Endothelial cell of umbilical vein (primary cell): Measurements from ENCODE around the gene CDK15. TPM values are rescaled to one million over a fixed set of nuclear protein-coding genes. Genes with fewer than 3 reads are reported as not detected.

Source experiments
- BruUV-seq: library from RNA; stranded (reverse); fragments of 400-500 nt; replicated peaks from 2 replicates; lab custom pipeline; 2021; lab: Mats Ljungman, UMichigan
- CTCF ChIA-PET: fragments of 300-600, 350-600 bp; sonication (Branson Sonifier 250); formaldehyde crosslinking; loops from one replicate; lab custom pipeline; 2021; ENCODE audit warnings: antibody characterized with exemption, inconsistent platforms; lab: Charles Lee
- POLR2A ChIA-PET: fragments of 300-600, 350-600 bp; sonication (Branson Sonifier 250); formaldehyde crosslinking; loops from one replicate; lab custom pipeline; 2021; ENCODE audit warnings: antibody characterized with exemption, inconsistent platforms; lab: Charles Lee
- DNase-seq: peaks from one replicate; pipeline ENCODE4 v3.0.0-alpha.2; 2011; ENCODE audit warnings: low read depth, low spot score
- FAIRE-seq: peaks from 2 replicates; lab custom pipeline; 2011; peaks lifted over from hg19 to GRCh38; lab: Jason Lieb, UNC
- H2AFZ ChIP-seq: 2 replicates; pipeline ENCODE4 v1.6.0; 2012; ENCODE audit warnings: low read depth, low read length, control low read depth, inconsistent platforms
- H3K27ac ChIP-seq: 2 replicates; pipeline ENCODE4 v1.5.1; 2011; ENCODE audit warnings: low read depth, mild to moderate bottlenecking, control low read depth, low read length, moderate library complexity; ENCODE audit not compliant: insufficient read depth
- H3K27me3 ChIP-seq, 2 experiments: 2 replicates each; pipeline versions ENCODE4 v1.6.0 to v1.6.1; 2011; ENCODE audit warnings: low read length in 2 of 2, mixed read lengths in 1 of 2; ENCODE audit not compliant: control insufficient read depth in 2 of 2, insufficient read depth in 2 of 2
- H3K36me3 ChIP-seq, 2 experiments: 2 replicates in 1 of 2; 3 replicates in 1 of 2; pipeline ENCODE4 v1.5.1; 2011; ENCODE audit warnings: low read length in 2 of 2, mild to moderate bottlenecking in 1 of 2, moderate library complexity in 1 of 2; ENCODE audit not compliant: control insufficient read depth in 2 of 2, insufficient read depth in 2 of 2; ENCODE audit errors: extremely low read depth in 1 of 2
- H3K4me1 ChIP-seq: 3 replicates; pipeline ENCODE4 v1.5.1; 2011; ENCODE audit warnings: mild to moderate bottlenecking, low read length; ENCODE audit not compliant: control insufficient read depth, insufficient read depth; ENCODE audit errors: extremely low read depth
- H3K4me2 ChIP-seq: 2 replicates; pipeline ENCODE4 v1.6.1; 2011; ENCODE audit warnings: low read length, control low read depth, mixed read lengths; ENCODE audit not compliant: insufficient read depth
- H3K4me3 ChIP-seq, 3 experiments: fragments of 200-600 bp in 1 of 3; sonication (generic), shearing (Covaris generic) in 1 of 3; replicated peaks in 1 of 3; 2 replicates each; pipeline ENCODE4 v1.5.1; 2011 to 2016; ENCODE audit warnings: control low read depth in 3 of 3, low read length in 3 of 3, mild to moderate bottlenecking in 2 of 3, inconsistent platforms in 1 of 3, low read depth in 1 of 3, moderate library complexity in 1 of 3; ENCODE audit not compliant: insufficient read depth in 1 of 3
- H3K79me2 ChIP-seq: 2 replicates; pipeline ENCODE4 v1.6.0; 2012; ENCODE audit warnings: low read length, inconsistent platforms; ENCODE audit not compliant: control insufficient read depth, insufficient read depth
- H3K9ac ChIP-seq: replicated peaks from 2 replicates; pipeline ENCODE3; 2011; ENCODE audit warnings: low read length, control low read depth; ENCODE audit not compliant: insufficient read depth; ENCODE audit errors: extremely low read depth
- H3K9me1 ChIP-seq: replicated peaks from 3 replicates; pipeline ENCODE4 v1.6.0; 2011; ENCODE audit warnings: mild to moderate bottlenecking, low read length; ENCODE audit not compliant: control insufficient read depth, insufficient read depth; ENCODE audit errors: extremely low read depth
- H3K9me3 ChIP-seq: replicated peaks from 2 replicates; pipeline ENCODE4 v1.5.1; 2012; ENCODE audit warnings: low read length, inconsistent platforms; ENCODE audit not compliant: control insufficient read depth, insufficient read depth
- H4K20me1 ChIP-seq: replicated peaks from 2 replicates; pipeline ENCODE3; 2011; ENCODE audit warnings: mild to moderate bottlenecking, low read length; ENCODE audit not compliant: control insufficient read depth, insufficient read depth; ENCODE audit errors: extremely low read depth
- CTCF ChIP-seq, 2 donors: IDR thresholded peaks; 1 replicate in 1 of 2; 2 replicates in 1 of 2; pipeline ENCODE4 v1.5.1; 2011; ENCODE audit warnings: low read length in 2 of 2, mild to moderate bottlenecking in 2 of 2, moderate library complexity in 2 of 2, control low read depth in 1 of 2, inconsistent platforms in 1 of 2, low read depth in 1 of 2; ENCODE audit not compliant: insufficient read depth in 1 of 2; ENCODE audit errors: extremely low read depth in 1 of 2
- EZH2 ChIP-seq: IDR thresholded peaks from 2 replicates; pipeline ENCODE4 v1.6.1; 2012; ENCODE audit warnings: borderline replicate concordance, low read depth, mild to moderate bottlenecking, moderate library complexity, low read length, inconsistent platforms; ENCODE audit not compliant: severe bottlenecking
- FOS ChIP-seq: IDR thresholded peaks from 2 replicates; pipeline ENCODE4 v1.6.1; 2011; ENCODE audit warnings: mild to moderate bottlenecking, low read length, moderate library complexity, borderline replicate concordance; ENCODE audit not compliant: insufficient read depth
- GATA2 ChIP-seq: IDR thresholded peaks from 2 replicates; pipeline ENCODE4 v1.7.0; 2011; ENCODE audit warnings: low read depth, mild to moderate bottlenecking, moderate library complexity, mixed read lengths, low read length; ENCODE audit not compliant: insufficient read length, insufficient read depth
- JUN ChIP-seq: IDR thresholded peaks from 2 replicates; pipeline ENCODE4 v1.6.1; 2011; ENCODE audit warnings: borderline replicate concordance, low read depth; ENCODE audit not compliant: insufficient read length, insufficient read depth
- MAX ChIP-seq: IDR thresholded peaks from 2 replicates; pipeline ENCODE4 v1.6.1; 2011; ENCODE audit not compliant: insufficient read depth, insufficient read length
- MYC ChIP-seq: IDR thresholded peaks from one replicate; pipeline ENCODE4 v1.6.1; 2011; ENCODE audit warnings: mild to moderate bottlenecking, low read depth, low read length
- POLR2A ChIP-seq: IDR thresholded peaks from 2 replicates; pipeline ENCODE4 v1.6.1; 2012; ENCODE audit warnings: low read depth, mild to moderate bottlenecking, control low read depth, low read length
- POLR2AphosphoS5 ChIP-seq: IDR thresholded peaks from 2 replicates; pipeline ENCODE4 v1.6.1; 2012; ENCODE audit warnings: low read depth, mild to moderate bottlenecking, control low read depth, low read length, moderate library complexity; ENCODE audit not compliant: insufficient read depth
- dilution Hi-C: fragments of 300-500 bp; cut with MboI; formaldehyde crosslinking; loops from one replicate; pipeline ENCODE4 v1.15.0; 2019; ENCODE audit warnings: low sequenced_read_pairs; ENCODE audit not compliant: extremely low pct_ligation_motif_present
- intact Hi-C: fragments of 100-400 bp; cut with micrococcal nuclease; formaldehyde crosslinking; loops from one replicate; pipeline ENCODE4 v1.10.0; 2022
- polyA plus RNA-seq, 4 experiments: library from polyadenylated mRNA; depleted of rRNA in 3 of 4; stranded (reverse) in 3 of 4; unstranded in 1 of 4; fragments of >200 nt; gene quantifications; 2 replicates each; pipeline versions ENCODE4 v1.2.1 to v1.2.3, GENCODE V29; 2011 to 2012; ENCODE audit warnings: missing spikeins in 1 of 4
- total RNA-seq: library from RNA; stranded (reverse); gene quantifications from 2 replicates; pipeline ENCODE4 v1.2.3, GENCODE V29; 2021

CDK15 gene
- total and polyA plus RNA-seq, 2 donors (not counting 3 experiments of a cell fraction or from before 2014, with no cell fraction given): not detected

- dilution Hi-C loops (no loop called here), intact Hi-C loops (no loop called here)
- Histone ChIP-seq H3K27ac (no peak overlapping the region), H3K9ac (no peak overlapping the region), H3K9me1 (no peaks in the 10 kb centered on the region), H3K4me3 (no peak overlapping the region), H3K36me3 (no peaks in the 10 kb centered on the region), H3K4me1 (no peaks in the 10 kb centered on the region), H3K9me3 (no peaks in the 10 kb centered on the region), H2AFZ (no peak overlapping the region), H4K20me1 (no peaks in the 10 kb centered on the region), H3K79me2 (no peaks in the 10 kb centered on the region), H3K4me2 (no peak overlapping the region), H3K27me3 (peaks cover 4 to 6% of the 10 kb centered on the region in 2 experiments)
- TF ChIP-seq POLR2A (no peak), CTCF (IDR thresholded peaks at IDR 0.05; ENCODE audit: extremely low read depth in 1 of 2, insufficient read depth in 1 of 2, low read depth in 1 of 2, low read length in 2 of 2) (no peak), GATA2 (no peak), FOS (no peak), MYC (no peak), EZH2 (no peak), POLR2AphosphoS5 (no peak), MAX (no peak), JUN (no peak)
- BruUV-seq: no TSS peak
- FAIRE-seq: no peak
- DNase-seq: no peak
- ChIA-PET CTCF (interaction anchor here (1.1 kb wide), 1 partner anchor 14 kb away, joined by 3 read pairs; no protein-coding TSS in a partner anchor), POLR2A (no interaction called here)
Observed at GRCh38 chr2:201906777-201907562, 100.6 kb downstream of the CDK15 start.
